Measurements from ENCODE around the gene B3GALT2. TPM values are rescaled to one million over a fixed set of nuclear protein-coding genes. Genes with fewer than 3 reads are reported as not detected.

B3GALT2 gene
- total RNA-seq, 2 donors from 2014 or later: not detected

DNA sequence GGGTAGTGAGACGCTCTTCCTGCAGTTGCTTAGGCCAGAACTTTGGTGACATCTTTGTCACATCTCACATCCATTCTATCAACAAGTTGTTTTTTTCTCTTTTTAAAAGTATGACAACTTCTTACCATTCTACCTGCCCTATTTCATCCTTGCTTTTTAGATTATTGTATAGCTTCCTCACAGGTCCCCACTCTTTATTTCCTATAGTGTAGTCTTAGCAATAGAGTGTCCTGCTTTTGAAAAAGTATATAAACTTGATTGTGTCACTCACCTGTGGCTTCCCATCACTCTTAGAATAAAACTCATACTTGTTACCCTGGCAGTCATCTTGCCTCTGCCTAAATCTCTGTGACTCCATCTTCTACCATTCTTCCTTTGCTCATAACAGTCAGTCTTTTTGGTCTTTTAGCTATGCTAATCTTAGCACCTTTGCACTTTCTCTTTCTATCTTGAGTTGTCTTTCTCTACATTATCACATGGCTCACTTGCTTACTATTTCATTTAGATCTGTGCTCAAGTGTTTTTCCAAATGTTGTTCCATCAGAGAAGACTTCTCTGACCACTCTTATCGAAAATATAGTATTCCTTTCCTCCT is 55.0 kb downstream of the B3GALT2 start:
- H3K4me1 Mint-ChIP-seq: no peaks in the 10 kb centered on the region
- Histone ChIP-seq H3K9ac (ENCODE audit: extremely low read depth, low read length, poor library complexity, severe bottlenecking) (no peak overlapping the region), H3K4me1 (ENCODE audit: control insufficient read depth, insufficient read depth, low read length) (no peaks in the 10 kb centered on the region), H3K4me3 (ENCODE audit: low read length) (no peak overlapping the region), H3K36me3 (ENCODE audit: control insufficient read depth, insufficient read depth, low read length) (peaks cover 73% of the 10 kb centered on the region), H3K27ac (ENCODE audit: low read depth, low read length) (no peak overlapping the region), H3K27me3 (ENCODE audit: control insufficient read depth, insufficient read depth, low read length, poor library complexity, severe bottlenecking) (no peaks in the 10 kb centered on the region), H3K9me3 (ENCODE audit: control insufficient read depth, low read length) (no peaks in the 10 kb centered on the region)
- 97 to 100% methylated on average over 1 to 2 of the region's 2 CpGs for WGBS, 2 experiments (ENCODE audit: insufficient coverage in 1 of 2, insufficient read length in 1 of 2)
- H3K36me3 Mint-ChIP-seq (ENCODE audit: low read depth): peaks cover 62% of the 10 kb centered on the region
- TF ChIP-seq CTCF (conservative IDR thresholded peaks at IDR 0.05): no peak
- no peaks in the 10 kb centered on the region for H3K9me3 Mint-ChIP-seq
- H3K27me3 Mint-ChIP-seq (ENCODE audit: insufficient read depth): no peaks in the 10 kb centered on the region
- DNase-seq: no peak
- H3K4me3 Mint-ChIP-seq: no peak overlapping the region
- H3K27ac Mint-ChIP-seq: no peak overlapping the region

Small RNA genes within 50 kb of the gene (microRNA-seq; reads per million reads assigned to microRNA genes)
- gene MIR1278 (ENCODE audit: borderline microRNAs expressed): not detected

Other genes with a start within 250 kb of the B3GALT2 start
- gene UCHL5, start 127.3 kb downstream of the B3GALT2 start, total RNA-seq: 10 to 100 TPM; 33.0 to 40.6 TPM
- 10 to 100 TPM; 79.4 to 92.0 TPM for gene RO60, start 127.0 kb downstream of the B3GALT2 start, total RNA-seq
- 10 to 100 TPM in 1 of 2 donors, 1 to 10 TPM in 1; 8.6 to 11.0 TPM for gene GLRX2, start 81.2 kb downstream of the B3GALT2 start, total RNA-seq
- 10 to 100 TPM; 52.8 to 53.0 TPM for gene CDC73, start 64.6 kb downstream of the B3GALT2 start, total RNA-seq

Measured in endodermal cell (in vitro differentiated cells).